Fibroblast of skin of left biceps (primary cell): ENCODE data around the gene LUZP1.

Source experiments
- DNase-seq, 2 experiments: peaks; one replicate each; pipeline ENCODE4 v3.0.0-alpha.2; 2013; ENCODE audit warnings: low read depth in 2 of 2

The LUZP1 gene

DNA sequence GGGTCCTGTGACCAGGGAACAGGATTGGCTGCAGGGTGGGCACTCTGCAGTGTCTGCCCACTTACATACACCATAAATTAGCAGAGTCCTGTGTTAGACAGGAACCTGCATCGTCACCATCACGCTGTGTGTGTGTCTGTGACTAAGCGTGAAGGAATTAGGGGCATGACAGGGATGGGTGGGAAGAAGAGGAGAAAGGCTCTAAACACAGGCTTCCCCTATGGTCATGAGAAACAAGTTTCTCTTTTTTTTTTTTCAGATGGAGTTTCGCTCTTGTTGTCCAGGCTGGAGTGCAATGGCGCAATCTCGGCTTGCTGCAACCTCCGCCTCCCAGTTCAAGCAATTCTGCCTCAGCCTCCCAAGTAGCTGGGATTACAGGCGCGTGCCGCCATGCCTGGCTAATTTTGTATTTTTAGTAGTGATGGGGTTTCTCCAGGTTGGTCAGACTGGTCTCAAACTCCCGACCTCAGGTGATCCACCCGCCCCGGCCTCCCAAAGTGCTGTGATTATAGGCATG, 20.3 kb upstream of the LUZP1 start:
- DNase-seq = peak; percentile 72 to 74

- no peak for DNase-seq
These were observed 19.8 kb upstream of the LUZP1 start for GRCh38 chr1:23188434-23188884.

DNA sequence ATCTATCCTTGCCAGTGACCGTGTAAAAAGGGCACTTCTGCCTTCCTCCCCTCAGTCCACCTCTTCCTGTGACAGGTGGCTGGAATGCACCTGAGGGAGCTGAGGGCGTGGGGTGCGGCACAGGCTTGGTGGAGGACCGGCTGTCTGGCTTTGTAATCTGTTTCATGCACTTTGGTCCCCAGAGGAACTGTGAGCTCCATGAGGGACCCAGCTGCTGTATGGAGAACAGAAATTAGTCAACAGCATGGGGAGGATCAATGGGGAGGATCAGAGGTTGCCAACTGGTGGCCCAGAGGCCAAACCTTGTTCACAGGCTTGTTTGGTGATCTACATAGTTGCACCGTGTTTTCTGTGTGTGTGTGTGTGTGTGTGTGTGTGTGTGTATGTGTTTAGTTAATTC, 19.0 kb upstream of the LUZP1 start:
- DNase-seq = no peak

DNA sequence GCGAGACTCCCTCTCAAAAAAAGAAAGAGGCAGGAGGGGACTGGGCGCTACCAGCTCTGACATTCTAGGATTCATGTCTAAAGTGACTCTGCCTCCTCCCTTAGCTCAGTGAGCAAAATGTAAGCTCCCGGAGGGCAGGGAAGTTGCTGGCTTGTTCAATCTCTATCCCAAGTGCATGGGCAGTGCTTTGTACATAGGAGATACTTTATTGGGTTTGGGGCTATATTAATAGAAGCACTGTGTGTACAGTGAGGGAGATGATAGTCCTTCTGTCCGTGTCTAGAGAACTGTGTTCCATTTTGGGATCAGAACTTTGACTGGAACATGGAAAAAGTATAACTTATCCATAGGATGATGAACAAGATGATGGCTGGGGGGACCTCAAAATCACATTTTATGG, 16.7 kb upstream of the LUZP1 start:
- DNase-seq = no peak

- DNase-seq = peak in 1 of 2 experiments; percentile 21
These were observed 15.7 kb upstream of the LUZP1 start for GRCh38 chr1:23184212-23184934.

- no peak for DNase-seq
These were observed 11.2 kb upstream of the LUZP1 start for GRCh38 chr1:23179862-23180261.

DNA sequence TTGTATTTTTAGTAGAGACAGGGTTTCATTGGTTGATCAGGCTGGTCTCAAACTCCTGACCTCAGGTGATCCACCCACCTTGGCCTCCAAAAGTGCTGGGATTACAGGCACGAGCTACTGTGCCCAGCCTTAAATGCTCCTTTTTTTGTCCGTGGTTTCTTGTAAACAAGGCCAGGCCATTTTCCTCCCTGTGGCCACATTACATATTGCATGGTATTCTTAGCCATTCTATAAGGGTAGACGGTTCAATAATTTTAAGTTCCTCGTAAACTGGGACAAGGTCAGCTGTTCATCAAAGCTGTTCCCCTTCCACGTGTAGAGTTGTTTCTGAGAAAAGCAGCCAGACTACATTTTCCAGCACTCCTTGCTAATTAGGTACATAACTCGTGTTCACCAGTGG, 10.3 kb upstream of the LUZP1 start:
- DNase-seq = no peak

- DNase-seq = no peak
These were observed 9.8 kb upstream of the LUZP1 start for GRCh38 chr1:23178414-23178813.

- DNase-seq = peak; percentile 41 to 55
These were observed 9.1 kb upstream of the LUZP1 start for GRCh38 chr1:23177438-23178380.

DNA sequence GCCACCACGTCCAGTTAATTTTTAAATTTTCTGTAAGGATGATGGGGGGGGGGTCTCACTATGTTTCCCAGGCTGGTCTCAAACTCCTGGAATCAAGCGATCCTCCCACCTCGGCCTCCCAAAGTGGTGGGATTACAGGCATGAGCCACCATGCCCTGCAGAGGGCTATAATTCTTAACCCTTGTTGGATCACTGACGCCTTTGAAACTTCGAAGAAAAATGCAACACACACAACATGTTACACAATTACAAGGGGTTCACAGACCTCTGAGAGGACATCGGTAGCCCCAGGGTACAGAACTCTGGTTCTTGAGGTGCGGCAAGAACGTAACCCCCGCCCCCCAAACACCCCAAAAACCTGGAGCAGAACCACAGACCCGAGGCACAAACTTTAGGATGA, 8.4 kb upstream of the LUZP1 start:
- DNase-seq = no peak

DNA sequence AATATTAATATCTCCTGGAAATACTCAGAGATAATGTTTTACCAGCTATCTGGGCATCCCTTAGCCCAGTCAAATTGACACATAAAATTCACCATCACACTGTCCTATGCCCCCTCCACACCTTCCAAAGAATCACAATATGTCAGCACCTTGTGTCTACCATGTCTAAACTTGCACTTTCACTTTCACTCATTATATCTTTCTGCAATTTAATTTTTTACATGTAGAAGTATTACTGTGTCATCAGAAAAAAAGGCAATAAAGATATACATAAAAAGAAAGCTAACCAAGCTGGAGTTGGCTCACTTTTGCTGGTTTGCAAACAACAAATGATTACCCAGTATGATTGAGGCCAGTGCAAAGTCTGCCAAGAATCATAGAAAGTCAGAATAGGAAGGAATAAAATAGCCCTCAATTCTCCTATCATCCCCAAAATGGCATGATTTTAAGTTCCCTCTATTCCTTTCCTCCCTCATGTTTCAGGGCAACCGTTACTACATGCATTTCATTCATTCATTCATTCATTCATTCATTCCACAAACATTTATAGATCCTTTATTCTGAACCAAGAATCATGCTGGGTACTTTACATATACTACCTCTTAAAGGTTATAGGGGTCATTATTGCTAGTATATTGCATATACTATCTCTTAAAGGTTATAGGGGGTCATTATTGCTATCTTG, 5.9 kb upstream of the LUZP1 start:
- DNase-seq = no peak

GRCh38 chr1:23171181-23171755, 2.6 kb upstream of the LUZP1 start:
- no peak for DNase-seq

DNA sequence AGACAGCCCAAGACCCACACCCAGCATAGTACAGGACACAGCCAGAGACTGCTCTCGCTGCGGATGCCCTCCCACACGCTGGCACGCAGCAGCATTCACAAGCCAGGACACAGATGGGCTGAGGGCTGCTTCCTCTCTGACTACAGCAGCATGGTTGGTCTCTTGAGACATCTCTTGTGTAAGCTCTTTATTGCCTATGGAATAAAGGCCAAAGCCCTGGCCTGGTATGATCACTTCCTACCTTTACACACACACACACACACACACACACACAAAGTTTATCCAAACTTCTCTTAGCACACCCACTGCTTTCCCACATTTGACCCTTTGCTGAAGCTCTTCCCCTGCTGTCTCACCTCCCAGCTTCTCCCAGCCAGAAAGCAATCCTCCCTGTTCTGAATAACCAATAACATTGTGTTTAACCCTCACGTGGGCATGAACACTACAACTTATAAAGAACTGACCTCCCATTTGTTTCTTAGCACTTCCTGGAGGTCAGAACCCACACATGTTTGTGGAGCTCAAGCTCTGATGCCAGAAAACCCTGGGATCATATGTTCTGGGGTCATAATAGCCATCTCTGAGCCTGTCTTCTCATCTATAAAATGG, 1.2 kb upstream of the LUZP1 start:
- peak; percentile 36 to 41 for DNase-seq

- no peak for DNase-seq
These were observed 529 bp upstream of the LUZP1 start for GRCh38 chr1:23169195-23169575.

GRCh38 chr1:23168079-23168444, 594 bp downstream of the LUZP1 start:
- no peak for DNase-seq

- DNase-seq = peak; percentile 19 to 37
These were observed 1.1 kb downstream of the LUZP1 start for GRCh38 chr1:23167353-23168078.

- DNase-seq = no peak
These were observed 1.8 kb downstream of the LUZP1 start for GRCh38 chr1:23166854-23167253.

DNA sequence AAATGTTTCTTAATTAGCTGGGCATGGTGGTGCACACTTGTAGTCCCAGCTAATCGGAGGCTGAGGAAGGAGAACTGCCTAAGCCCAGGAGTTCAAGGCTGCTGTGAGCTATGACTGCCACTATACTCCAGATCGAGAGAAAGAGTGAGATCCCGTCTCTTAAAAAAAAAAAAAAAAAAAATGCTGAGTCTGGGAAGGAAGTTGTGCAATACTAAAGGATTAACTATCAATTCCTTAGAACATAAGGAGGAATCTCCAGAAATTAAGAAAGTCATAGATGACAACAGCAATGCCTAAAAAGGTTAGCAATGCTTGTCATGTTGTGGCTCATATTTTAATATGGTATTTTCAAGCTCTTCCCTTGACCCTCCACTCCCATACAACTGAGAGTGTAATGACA, 5.3 kb downstream of the LUZP1 start:
- no peak for DNase-seq

- no peak for DNase-seq
These were observed 8.4 kb downstream of the LUZP1 start for GRCh38 chr1:23159963-23160877.

GRCh38 chr1:23156940-23157339, 11.7 kb downstream of the LUZP1 start:
- no peak for DNase-seq
